CD4-positive, alpha-beta T cell treated with Interleukin-12 subunit alpha and Interleukin-12 subunit beta, for 1 hour (primary cell): ENCODE results near the gene PRKAG2.
A peak's percentile ranks its signal among the peaks of the same experiment; 100 is the strongest.

Experiments
- DNase-seq: peaks from one replicate; pipeline ENCODE4 v3.0.0-alpha.2; 2020

Gene PRKAG2

GRCh38 chr7:151630358-151630757 is 246.6 kb downstream of the PRKAG2 start:
- no peak for DNase-seq

GRCh38 chr7:151629713-151630272 is 247.1 kb downstream of the PRKAG2 start:
- DNase-seq = no peak

DNA sequence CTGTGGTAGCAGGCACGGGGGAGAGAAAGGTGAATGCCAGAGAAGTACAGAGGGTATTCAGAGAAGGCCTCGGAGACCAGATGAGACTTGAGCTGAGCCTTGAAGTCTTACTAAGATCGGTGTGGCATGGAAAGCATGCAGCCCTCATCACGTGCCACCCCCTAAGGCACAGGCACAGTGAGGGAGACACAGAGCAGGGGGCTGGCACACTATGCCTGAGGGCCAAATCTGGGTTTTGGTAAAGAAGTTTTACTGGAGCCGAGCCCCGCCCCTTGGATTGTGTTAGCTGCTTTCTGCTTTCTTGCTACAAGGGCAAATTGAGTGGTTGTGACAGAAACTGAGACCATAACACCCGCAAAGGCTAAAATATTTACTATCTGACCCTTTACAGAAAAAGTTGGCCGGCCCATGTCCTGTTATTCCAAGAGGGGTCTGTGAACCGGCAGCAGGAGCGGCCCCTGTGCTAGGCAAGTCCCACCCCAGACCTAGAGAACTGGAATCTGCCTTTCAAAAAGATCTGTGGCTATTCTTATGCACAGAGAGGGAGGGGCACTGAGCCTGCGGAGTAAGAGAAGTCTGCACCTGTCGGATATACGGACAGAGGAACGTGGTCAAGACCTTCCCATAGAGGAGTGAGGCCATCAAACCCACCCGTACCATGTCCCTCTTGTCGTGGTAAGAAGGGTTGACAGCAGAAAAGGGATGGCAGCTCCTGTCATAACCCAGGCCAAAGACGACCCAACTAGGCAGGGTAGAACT is 247.9 kb downstream of the PRKAG2 start:
- no peak for DNase-seq

DNA sequence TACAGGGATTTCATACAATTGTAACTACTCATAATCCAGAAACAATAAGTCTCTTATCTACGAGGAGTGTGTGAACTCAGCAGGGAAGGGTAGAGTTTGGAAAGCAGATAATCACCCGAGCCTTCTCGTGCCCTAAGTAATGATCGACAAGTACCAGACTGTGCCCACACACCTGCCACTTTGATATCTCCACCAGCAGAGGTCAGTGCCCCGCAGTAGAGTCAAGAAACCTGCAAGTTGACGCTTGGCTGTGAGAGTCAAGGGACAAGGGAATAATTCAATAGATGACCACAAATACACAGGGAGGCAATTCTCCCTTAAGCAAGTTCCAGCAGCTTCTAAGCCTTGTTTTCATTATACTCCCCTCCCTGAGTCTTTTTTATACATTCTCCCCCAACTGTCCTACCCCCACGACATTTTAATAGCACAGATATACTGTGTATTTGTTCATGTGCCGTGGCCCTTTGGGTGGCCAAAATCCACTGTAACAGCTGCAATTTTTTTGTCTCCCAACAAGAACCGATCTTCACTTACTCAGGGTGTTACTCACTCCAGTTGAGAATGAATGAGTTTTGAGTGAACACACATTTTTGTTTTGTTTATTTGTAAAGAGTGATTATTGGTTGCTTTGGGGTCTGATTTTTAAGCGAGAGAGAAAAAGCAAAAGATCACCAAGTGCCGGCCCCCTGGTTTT is 250.3 kb downstream of the PRKAG2 start:
- DNase-seq = peak; percentile 39

DNA sequence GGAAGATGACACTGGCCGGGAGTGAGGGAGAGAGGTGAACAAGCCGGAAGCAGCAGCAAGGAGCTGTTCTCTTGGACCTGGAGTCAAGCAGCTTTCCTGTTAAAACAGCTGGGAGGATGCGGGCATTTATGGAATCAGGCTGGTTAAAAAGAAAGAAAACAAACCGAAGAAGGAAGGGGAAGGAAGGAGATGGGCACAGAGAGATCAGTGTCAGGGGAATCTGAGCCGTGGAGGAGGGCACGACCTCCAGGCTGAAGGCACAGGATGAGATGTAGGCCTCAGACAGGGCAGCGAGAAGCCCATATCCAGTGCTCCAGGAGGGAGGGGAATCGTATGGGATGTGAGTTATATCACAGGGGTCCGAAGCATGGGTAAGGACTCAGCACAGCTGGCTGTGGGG is 251.3 kb downstream of the PRKAG2 start:
- DNase-seq = no peak

DNA sequence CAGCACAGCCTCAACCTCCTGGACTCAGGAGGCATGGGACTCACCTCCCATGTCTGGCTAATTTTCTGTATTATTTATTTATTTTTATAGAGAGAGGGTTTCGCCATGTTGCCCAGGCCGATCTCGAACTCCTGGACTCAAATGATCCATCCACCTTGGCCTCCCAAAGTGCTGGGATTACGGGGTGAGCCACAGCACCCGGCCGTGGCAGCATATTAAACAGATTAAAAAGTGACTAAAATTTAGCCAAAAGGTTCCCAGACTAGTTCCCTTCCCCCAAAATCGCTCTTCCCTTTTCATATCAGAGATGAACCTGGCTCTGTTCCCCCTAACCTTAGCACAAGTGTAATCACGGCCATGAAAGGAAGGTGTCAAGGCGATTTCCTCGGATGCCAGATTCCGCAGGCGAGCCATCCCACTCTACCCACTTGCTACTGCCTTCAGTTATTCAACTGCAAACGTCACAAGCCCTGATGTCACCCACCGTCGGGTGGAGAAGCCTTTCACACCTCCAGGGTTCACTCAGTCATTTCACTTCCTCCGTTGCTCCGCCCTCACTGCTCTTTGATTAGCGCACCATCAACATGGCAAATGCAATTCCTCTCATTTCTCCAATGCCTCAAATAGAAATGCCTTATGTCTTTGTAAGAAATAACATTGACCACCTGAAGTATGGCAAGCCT is 252.5 kb downstream of the PRKAG2 start:
- no peak for DNase-seq

DNA sequence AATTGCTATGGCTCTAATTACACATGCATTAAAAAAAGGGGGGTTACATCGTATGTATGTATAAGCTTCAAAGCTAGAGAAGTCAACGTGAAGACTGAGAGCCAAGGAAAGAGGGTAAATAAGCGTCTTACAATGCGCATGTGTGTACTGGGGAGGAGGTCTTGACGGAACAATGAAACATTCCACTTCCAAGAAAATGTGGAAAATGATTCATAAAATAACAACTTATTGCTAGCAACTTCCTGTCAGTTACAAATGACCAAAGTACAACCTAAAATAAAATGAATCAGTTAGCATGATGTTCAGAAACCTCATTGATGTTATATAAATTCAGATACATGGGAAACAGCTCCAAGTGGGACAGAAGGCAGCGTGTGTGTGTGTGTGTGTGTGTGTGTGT is 253.1 kb downstream of the PRKAG2 start:
- no peak for DNase-seq

DNA sequence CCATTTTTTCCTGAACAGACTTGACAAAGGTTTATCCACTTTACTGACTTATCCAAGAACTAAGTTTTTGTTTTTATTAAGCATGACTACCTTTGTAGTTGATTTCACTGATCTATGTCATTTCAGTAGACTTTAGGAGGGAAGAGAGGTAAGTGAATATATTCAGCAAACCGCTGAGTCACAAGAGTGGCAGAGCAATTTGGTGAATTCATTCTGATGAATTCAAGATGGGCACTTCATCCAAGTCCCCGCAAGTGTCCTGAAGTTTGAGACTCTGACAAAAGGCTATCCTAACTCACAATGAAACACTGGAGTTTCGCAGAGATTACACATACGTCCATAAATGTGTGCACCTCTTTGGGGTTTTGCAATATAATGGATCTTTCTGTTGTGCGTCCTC is 255.0 kb downstream of the PRKAG2 start:
- DNase-seq = no peak

- no peak for DNase-seq
Observed at GRCh38 chr7:151616443-151617213, 260.3 kb downstream of the PRKAG2 start.

DNA sequence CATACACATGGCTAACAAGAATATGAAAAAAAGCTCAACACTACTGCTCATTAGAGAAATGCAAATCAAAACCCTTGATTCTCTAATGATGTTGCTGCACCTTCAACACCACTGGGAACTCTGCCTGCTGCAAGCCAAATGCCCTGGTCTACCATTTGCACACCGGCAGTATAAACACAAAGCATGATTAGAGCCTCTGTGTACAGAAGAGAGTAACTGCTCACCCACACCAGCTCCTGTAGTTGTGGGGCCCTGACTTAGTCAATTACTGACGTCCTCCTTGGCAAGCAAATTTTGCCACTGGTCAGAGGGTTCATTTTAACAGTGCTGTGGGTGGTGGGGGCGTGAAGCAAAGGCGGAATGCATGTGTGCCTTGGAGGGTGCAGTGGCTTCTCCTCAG is 261.1 kb downstream of the PRKAG2 start:
- no peak for DNase-seq

DNA sequence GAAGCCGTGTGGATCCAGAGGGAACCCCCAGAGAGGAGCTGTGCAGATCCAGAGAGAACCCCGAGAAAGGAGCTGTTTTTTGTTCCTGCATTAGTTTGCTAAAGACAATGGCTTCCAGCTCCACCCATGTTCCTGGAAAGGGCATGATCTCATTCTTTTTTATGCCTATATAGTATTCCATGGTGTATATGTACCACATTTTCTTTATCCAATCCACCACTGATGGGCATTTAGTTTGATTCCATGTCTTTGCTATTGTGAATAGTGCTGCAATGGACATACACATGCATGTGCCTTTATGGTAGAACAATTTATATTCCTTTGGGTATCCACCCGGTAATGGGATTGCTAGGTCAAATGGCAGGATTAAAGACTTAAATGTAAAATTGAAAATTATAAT is 261.9 kb downstream of the PRKAG2 start:
- DNase-seq = no peak

GRCh38 chr7:151614019-151614418 is 262.9 kb downstream of the PRKAG2 start:
- DNase-seq = no peak

DNA sequence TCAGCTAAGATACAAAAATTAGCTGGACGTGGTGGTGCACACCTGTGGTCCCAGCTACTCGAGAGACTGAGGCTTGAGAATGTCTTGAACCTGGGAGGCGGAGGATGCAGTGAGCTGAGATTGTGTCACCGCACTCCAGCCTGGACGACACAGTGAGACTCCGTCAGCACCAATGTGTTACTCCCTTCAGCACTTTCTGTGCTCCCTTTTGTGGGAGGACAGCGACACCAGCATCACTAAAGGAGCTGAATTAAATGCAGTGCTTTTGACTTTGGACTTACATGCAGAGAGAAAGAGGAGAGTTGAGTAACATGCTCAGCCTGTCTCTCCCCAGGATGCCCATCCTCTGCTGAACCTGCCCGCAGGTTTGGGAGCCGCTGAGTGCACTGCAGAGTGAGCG is 265.0 kb downstream of the PRKAG2 start:
- no peak for DNase-seq

DNA sequence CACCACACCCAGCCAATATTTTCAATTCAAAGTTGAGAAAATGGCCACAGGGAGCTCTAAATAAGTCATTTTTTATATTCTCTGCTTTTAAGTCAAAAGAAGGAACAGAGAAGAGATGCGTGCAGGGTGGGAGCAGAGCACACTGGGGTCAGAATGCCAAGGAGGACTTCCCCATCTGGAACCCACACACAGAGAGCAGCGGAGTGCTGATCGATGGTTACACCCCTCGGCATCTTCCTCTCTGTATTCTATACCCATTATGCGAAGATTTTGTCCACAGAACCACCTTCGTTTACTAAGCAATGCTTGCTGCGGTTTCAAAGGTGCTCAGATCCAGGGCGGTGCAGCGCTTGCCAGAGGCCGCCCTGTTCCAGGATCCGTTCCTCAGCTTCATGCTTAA is 265.9 kb downstream of the PRKAG2 start:
- DNase-seq = no peak

- DNase-seq = no peak
Observed at GRCh38 chr7:151608031-151608551, 268.8 kb downstream of the PRKAG2 start.

- no peak for DNase-seq
Observed at GRCh38 chr7:151607464-151607867, 269.4 kb downstream of the PRKAG2 start.

DNA sequence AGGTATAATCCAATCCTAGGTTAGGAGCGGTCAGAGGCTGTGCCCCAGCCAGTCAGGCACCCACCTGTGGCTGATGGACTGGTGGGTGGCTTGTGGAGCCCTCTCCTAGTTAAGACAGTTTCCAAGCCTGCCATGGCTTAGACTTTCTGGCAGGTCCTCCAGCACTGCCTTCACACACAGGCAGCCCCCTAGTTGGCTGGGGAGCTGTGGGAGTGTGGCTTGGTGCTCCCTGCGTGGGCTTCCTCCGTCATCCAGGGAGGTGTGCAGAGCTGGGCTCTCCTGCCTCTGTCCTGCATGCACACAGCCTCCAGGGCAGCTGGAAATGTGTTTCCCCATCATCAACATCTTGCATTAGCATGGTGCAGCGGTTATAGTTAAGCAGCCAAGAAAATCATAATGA is 273.0 kb downstream of the PRKAG2 start:
- no peak for DNase-seq

GRCh38 chr7:151601521-151602305 is 275.2 kb downstream of the PRKAG2 start:
- no peak for DNase-seq

GRCh38 chr7:151600331-151600730 is 276.6 kb downstream of the PRKAG2 start:
- no peak for DNase-seq

- no peak for DNase-seq
Observed at GRCh38 chr7:151599401-151600227, 277.3 kb downstream of the PRKAG2 start.
